HG03039 (cell line): Measurements from ENCODE around the gene SLC25A22.
A peak's percentile ranks its signal among the peaks of the same experiment; 100 is the strongest.

Experiments
- ATAC-seq: cut with Tn5 transposase; IDR thresholded peaks from one replicate; pipeline ENCODE4 v1.9.1; 2021; ENCODE audit warnings: mild to moderate bottlenecking, moderate library complexity; ENCODE audit not compliant: unreplicated experiment

SLC25A22 gene

GRCh38 chr11:798093-798713 is at the start of gene SLC25A22:
Gene SLC25A22, minus strand, starts transcription at chr11:798281. Its CDS starts 3,275 bp downstream, at chr11:795006.
- ATAC-seq: peak; percentile 37

- ATAC-seq: no peak
Observed at GRCh38 chr11:847876-848275, 49.8 kb upstream of the SLC25A22 start.

GRCh38 chr11:846496-847098 is 48.5 kb upstream of the SLC25A22 start:
- ATAC-seq: no peak

GRCh38 chr11:845872-846495 is 47.9 kb upstream of the SLC25A22 start:
- no peak for ATAC-seq

- ATAC-seq: no peak
Observed at GRCh38 chr11:844693-845644, 46.9 kb upstream of the SLC25A22 start.

- no peak for ATAC-seq
Observed at GRCh38 chr11:843818-844692, 46.0 kb upstream of the SLC25A22 start.

GRCh38 chr11:843086-843734 is 45.1 kb upstream of the SLC25A22 start:
- no peak for ATAC-seq

GRCh38 chr11:842370-843002 is 44.4 kb upstream of the SLC25A22 start, which contains the start of the genes POLR2L and TSPAN4:
Gene POLR2L, minus strand, starts transcription at chr11:842529. Its CDS starts 21 bp downstream, at chr11:842508.
Gene TSPAN4, plus strand, starts transcription at chr11:842852. Its CDS starts 7,453 bp downstream, at chr11:850305.
- peak; percentile 47 for ATAC-seq

GRCh38 chr11:841981-842369 is 43.9 kb upstream of the SLC25A22 start:
- ATAC-seq: peak; percentile 6

- no peak for ATAC-seq
Observed at GRCh38 chr11:839875-840617, 42.0 kb upstream of the SLC25A22 start.

GRCh38 chr11:839280-839623 is 41.2 kb upstream of the SLC25A22 start:
- no peak for ATAC-seq

- no peak for ATAC-seq
Observed at GRCh38 chr11:838441-839279, 40.6 kb upstream of the SLC25A22 start.

GRCh38 chr11:837990-838307 is 39.9 kb upstream of the SLC25A22 start:
- ATAC-seq: no peak

- ATAC-seq: no peak
Observed at GRCh38 chr11:837189-837989, 39.3 kb upstream of the SLC25A22 start.

GRCh38 chr11:836700-837099 is 38.6 kb upstream of the SLC25A22 start:
- no peak for ATAC-seq

- no peak for ATAC-seq
Observed at GRCh38 chr11:836274-836673, 38.2 kb upstream of the SLC25A22 start.
